ENCODE results near the gene PIMREG.

DNA sequence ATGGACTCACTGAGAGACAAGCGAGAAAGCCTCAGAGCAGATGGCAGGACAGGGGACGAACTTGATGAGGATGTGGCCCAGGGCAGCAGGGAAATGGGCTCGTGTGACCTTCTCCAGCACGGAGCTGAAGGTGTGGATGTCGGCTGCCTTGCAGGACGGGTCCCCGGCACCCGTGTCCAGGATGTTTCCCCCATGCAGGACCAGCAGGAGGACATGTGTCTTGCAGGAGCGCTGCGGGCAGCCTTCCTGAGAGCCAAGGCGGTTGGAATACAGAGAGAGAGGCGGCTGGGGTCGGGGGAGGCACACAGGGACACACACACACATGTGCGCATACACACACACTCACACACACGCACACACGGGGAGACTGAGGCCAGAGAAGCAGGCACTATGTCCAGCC, 39.3 kb downstream of the PIMREG start:
- TF ChIP-seq, protein P1, sequence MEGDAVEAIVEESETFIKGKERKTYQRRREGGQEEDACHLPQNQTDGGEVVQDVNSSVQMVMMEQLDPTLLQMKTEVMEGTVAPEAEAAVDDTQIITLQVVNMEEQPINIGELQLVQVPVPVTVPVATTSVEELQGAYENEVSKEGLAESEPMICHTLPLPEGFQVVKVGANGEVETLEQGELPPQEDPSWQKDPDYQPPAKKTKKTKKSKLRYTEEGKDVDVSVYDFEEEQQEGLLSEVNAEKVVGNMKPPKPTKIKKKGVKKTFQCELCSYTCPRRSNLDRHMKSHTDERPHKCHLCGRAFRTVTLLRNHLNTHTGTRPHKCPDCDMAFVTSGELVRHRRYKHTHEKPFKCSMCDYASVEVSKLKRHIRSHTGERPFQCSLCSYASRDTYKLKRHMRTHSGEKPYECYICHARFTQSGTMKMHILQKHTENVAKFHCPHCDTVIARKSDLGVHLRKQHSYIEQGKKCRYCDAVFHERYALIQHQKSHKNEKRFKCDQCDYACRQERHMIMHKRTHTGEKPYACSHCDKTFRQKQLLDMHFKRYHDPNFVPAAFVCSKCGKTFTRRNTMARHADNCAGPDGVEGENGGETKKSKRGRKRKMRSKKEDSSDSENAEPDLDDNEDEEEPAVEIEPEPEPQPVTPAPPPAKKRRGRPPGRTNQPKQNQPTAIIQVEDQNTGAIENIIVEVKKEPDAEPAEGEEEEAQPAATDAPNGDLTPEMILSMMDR (IDR thresholded peaks at IDR 0.05): no peak
- no peak for TF ChIP-seq ZFX (IDR thresholded peaks at IDR 0.05; ENCODE audit: borderline replicate concordance)

All from 22Rv1 (cell line).